ENCODE results near the gene EVI5.

- TF ChIP-seq CTCF (IDR thresholded peaks at IDR 0.05) = no peak
- TF ChIP-seq POLR2A (IDR thresholded peaks at IDR 0.05) = no peak
Observed at GRCh38 chr1:92475029-92475428, 309.9 kb downstream of the EVI5 start.

All from adrenal gland (tissue), 5 donors.